ENCODE measurements around the gene ATXN1.
A peak's percentile ranks its signal among the peaks of the same experiment; 100 is the strongest.
"Not testable (repeated sequence)": the region's sequence is repeated elsewhere in the genome, so short reads cannot be mapped to it uniquely, and the experiment has no call there.

The ATXN1 gene

DNA sequence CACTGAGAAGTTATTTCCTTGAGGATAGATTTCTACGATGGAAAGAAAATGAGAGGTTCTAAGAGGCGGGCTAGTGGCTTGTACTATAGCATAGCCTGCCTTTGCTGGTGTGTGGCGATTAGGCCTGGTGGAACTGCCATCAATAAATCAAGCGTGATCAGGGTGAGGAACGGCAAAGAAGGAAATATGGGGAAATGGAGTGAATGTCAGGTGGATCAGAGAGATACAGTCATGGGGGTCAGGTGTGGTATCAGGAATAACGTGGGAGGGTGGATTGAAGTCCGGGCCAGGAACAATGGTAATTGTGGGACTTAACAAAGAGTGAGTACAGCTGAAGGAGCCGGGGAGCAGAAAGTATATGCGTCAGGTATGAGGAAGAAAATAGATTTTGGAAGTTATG lies 500.7 kb downstream of the ATXN1 start:
- H3K4ac ChIP-seq (ENCODE audit: low read depth in 1 of 2, low read length in 2 of 2), result not testable (repeated sequence)

DNA sequence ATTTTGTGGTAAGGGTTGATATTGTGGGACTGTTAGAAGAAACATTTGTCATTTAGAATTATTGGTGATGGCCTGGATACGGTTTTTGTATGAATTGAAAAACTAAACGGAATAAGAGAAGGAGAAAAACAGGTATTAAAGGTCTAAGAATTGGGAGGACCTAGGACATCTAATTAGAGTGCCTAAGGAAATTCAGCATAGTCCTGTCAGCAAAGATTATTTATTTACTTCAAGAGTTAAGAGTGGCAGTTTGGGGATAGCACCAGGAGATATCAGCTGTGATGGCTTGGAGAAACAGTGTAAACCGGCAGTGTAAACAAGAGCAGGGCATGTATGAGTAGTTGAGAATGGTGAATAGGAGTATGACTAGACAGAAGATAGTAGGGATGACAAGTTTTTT lies 501.7 kb downstream of the ATXN1 start:
- not testable (repeated sequence) for H2BK15ac ChIP-seq (ENCODE audit: low read depth, poor library complexity, severe bottlenecking); H2BK120ac ChIP-seq (ENCODE audit: low read depth, low read length); H3K36me3 ChIP-seq (ENCODE audit: control insufficient read depth in 1 of 2, insufficient read depth in 2 of 2, low read depth in 1 of 2, low read length in 2 of 2); H3K9ac ChIP-seq (ENCODE audit: low read length); H3K4me3 ChIP-seq (ENCODE audit: insufficient read depth in 1 of 2, low read depth in 1 of 2, low read length in 2 of 2); H3K79me1 ChIP-seq (replicated peaks; ENCODE audit: low read length, poor library complexity, severe bottlenecking); H3K4me2 ChIP-seq (ENCODE audit: low read length, poor library complexity, severe bottlenecking); H3K18ac ChIP-seq (ENCODE audit: low read depth in 1 of 2, low read length in 2 of 2); H4K8ac ChIP-seq (ENCODE audit: low read length); H3K27ac ChIP-seq (ENCODE audit: low read length, poor library complexity, severe bottlenecking); H2BK5ac ChIP-seq (ENCODE audit: low read depth, low read length, poor library complexity, severe bottlenecking); H3K14ac ChIP-seq (ENCODE audit: low read length in 2 of 2); DNase-seq; H3K27me3 ChIP-seq (ENCODE audit: control insufficient read depth in 1 of 2, insufficient read depth in 1 of 2, low read length in 2 of 2); H2AFZ ChIP-seq (ENCODE audit: low read depth, low read length); H3K23ac ChIP-seq (ENCODE audit: low read length in 2 of 2); H2AK5ac ChIP-seq (ENCODE audit: low read length, severe bottlenecking); H2BK12ac ChIP-seq (ENCODE audit: low read length in 2 of 2); H4K91ac ChIP-seq (ENCODE audit: low read length); H3K4me1 ChIP-seq (ENCODE audit: control insufficient read depth, insufficient read depth, low read depth, low read length); H3K4ac ChIP-seq (ENCODE audit: low read depth in 1 of 2, low read length in 2 of 2); H3K9me3 ChIP-seq (ENCODE audit: control insufficient read depth, low read length)
- WGBS, result no CpG with 5 or more reads among the region's 3 CpGs

More for the DNA sequence above, 500.7 kb downstream of the ATXN1 start:
- not testable (repeated sequence) for H2AFZ ChIP-seq (ENCODE audit: low read depth, low read length); H2BK5ac ChIP-seq (ENCODE audit: low read depth, low read length, poor library complexity, severe bottlenecking); H3K14ac ChIP-seq (ENCODE audit: low read length in 2 of 2); H2AK5ac ChIP-seq (ENCODE audit: low read length, severe bottlenecking); H4K8ac ChIP-seq (ENCODE audit: low read length); H3K23ac ChIP-seq (ENCODE audit: low read length in 2 of 2); H3K4me1 ChIP-seq (ENCODE audit: control insufficient read depth, insufficient read depth, low read depth, low read length); H3K36me3 ChIP-seq (ENCODE audit: control insufficient read depth in 1 of 2, insufficient read depth in 2 of 2, low read depth in 1 of 2, low read length in 2 of 2); H2BK15ac ChIP-seq (ENCODE audit: low read depth, poor library complexity, severe bottlenecking); H3K27ac ChIP-seq (ENCODE audit: low read length, poor library complexity, severe bottlenecking); H3K79me1 ChIP-seq (replicated peaks; ENCODE audit: low read length, poor library complexity, severe bottlenecking); H4K91ac ChIP-seq (ENCODE audit: low read length); H2BK120ac ChIP-seq (ENCODE audit: low read depth, low read length); H3K9me3 ChIP-seq (ENCODE audit: control insufficient read depth, low read length); H3K4me3 ChIP-seq (ENCODE audit: insufficient read depth in 1 of 2, low read depth in 1 of 2, low read length in 2 of 2); H3K4me2 ChIP-seq (ENCODE audit: low read length, poor library complexity, severe bottlenecking); H3K9ac ChIP-seq (ENCODE audit: low read length); H2BK12ac ChIP-seq (ENCODE audit: low read length in 2 of 2); H3K18ac ChIP-seq (ENCODE audit: low read depth in 1 of 2, low read length in 2 of 2); DNase-seq; H3K27me3 ChIP-seq (ENCODE audit: control insufficient read depth in 1 of 2, insufficient read depth in 1 of 2, low read length in 2 of 2)
- WGBS, result 90% methylated on average over 7 of the region's 9 CpGs

DNA sequence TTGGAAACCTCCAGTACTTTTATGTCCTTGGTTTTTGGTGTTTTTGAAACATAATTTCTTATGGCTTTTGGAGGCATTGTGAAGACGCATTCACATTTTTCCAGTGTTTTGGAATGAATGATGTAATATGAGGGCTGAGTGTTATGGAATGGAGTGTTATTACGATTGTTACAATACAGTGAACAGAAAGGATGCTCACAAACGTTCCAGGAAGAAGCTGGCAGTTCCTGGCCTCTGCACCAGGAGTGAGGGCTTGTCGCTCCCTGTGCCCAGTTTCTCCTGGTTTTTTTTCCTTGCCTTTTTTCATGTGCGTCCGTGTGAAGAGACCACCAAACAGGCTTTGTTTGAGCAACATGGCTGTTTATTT lies 502.6 kb downstream of the ATXN1 start:
- no peak overlapping the region for H3K27ac ChIP-seq (ENCODE audit: low read length, poor library complexity, severe bottlenecking)
- no peak overlapping the region for H4K91ac ChIP-seq (ENCODE audit: low read length)
- H3K4me3 ChIP-seq (ENCODE audit: insufficient read depth in 1 of 2, low read depth in 1 of 2, low read length in 2 of 2), result no peak overlapping the region
- no peak for DNase-seq
- H4K8ac ChIP-seq (ENCODE audit: low read length), result no peak overlapping the region
- H3K36me3 ChIP-seq (ENCODE audit: control insufficient read depth in 1 of 2, insufficient read depth in 2 of 2, low read depth in 1 of 2, low read length in 2 of 2), result peaks cover 0 to 8% of the 10 kb centered on the region in 2 experiments
- no peak overlapping the region for H2BK120ac ChIP-seq (ENCODE audit: low read depth, low read length)
- no peak overlapping the region for H3K18ac ChIP-seq (ENCODE audit: low read depth in 1 of 2, low read length in 2 of 2)
- H2BK12ac ChIP-seq (ENCODE audit: low read length in 2 of 2), result no peak overlapping the region
- peaks cover 4% of the 10 kb centered on the region for H3K9me3 ChIP-seq (ENCODE audit: control insufficient read depth, low read length)
- WGBS, result 89% methylated on average over 6 of the region's 6 CpGs
- H2BK5ac ChIP-seq (ENCODE audit: low read depth, low read length, poor library complexity, severe bottlenecking), result no peak overlapping the region
- H3K14ac ChIP-seq (ENCODE audit: low read length in 2 of 2), result no peak overlapping the region
- no peaks in the 10 kb centered on the region for H3K79me1 ChIP-seq (replicated peaks; ENCODE audit: low read length, poor library complexity, severe bottlenecking)
- no peak overlapping the region for H3K23ac ChIP-seq (ENCODE audit: low read length in 2 of 2)
- H3K4me2 ChIP-seq (ENCODE audit: low read length, poor library complexity, severe bottlenecking), result no peak overlapping the region
- no peak overlapping the region for H3K4ac ChIP-seq (ENCODE audit: low read depth in 1 of 2, low read length in 2 of 2)
- H2AK5ac ChIP-seq (ENCODE audit: low read length, severe bottlenecking), result no peak overlapping the region
- H3K9ac ChIP-seq (ENCODE audit: low read length), result no peak overlapping the region
- no peaks in the 10 kb centered on the region for H3K27me3 ChIP-seq (ENCODE audit: control insufficient read depth in 1 of 2, insufficient read depth in 1 of 2, low read length in 2 of 2)
- no peaks in the 10 kb centered on the region for H3K4me1 ChIP-seq (ENCODE audit: control insufficient read depth, insufficient read depth, low read depth, low read length)
- H2BK15ac ChIP-seq (ENCODE audit: low read depth, poor library complexity, severe bottlenecking), result no peak overlapping the region
- no peak overlapping the region for H2AFZ ChIP-seq (ENCODE audit: low read depth, low read length)

DNA sequence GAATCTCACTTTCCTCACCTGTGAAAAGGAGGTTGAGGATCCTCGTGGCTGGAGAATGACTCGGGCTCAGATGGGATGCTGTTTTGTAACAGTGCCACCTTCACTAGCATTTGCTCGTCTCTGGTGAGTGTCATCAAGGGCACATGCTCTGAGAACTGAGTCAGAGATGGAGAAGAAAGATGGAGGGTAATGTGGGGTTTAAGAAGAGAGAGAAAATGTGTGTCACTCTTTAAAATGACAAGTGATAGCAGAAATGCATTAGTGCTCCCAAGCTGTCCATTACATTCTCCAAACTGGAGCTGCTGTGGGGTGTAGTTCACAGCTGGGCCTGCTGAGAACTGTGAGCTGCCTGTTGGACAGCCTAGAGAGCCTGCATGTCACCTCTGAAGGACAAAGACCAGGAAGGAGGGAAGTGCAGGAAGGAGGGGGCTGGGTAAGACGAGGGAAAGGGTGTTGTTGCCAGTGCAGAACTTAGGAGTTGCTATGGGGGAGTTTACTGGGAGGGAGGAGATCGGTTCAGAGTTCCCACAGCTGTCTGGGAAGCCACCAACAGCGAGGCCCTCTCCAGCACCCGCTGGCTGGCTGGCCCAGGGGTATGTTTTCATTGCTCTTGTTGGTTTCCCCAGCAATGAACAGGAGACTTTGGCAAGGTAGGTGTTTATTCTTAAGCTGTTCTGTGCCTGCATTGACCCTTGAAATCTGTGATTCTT lies 503.1 kb downstream of the ATXN1 start:
- 47% methylated on average over 7 of the region's 7 CpGs for WGBS
- H3K23ac ChIP-seq (ENCODE audit: low read length in 2 of 2), result no peak overlapping the region
- peaks cover 0 to 8% of the 10 kb centered on the region in 2 experiments for H3K36me3 ChIP-seq (ENCODE audit: control insufficient read depth in 1 of 2, insufficient read depth in 2 of 2, low read depth in 1 of 2, low read length in 2 of 2)
- H2BK120ac ChIP-seq (ENCODE audit: low read depth, low read length), result no peak overlapping the region
- no peak for DNase-seq
- no peak overlapping the region for H3K9ac ChIP-seq (ENCODE audit: low read length)
- H2BK12ac ChIP-seq (ENCODE audit: low read length in 2 of 2), result no peak overlapping the region
- H3K9me3 ChIP-seq (ENCODE audit: control insufficient read depth, low read length), result peaks cover 4% of the 10 kb centered on the region
- no peak overlapping the region for H3K4me2 ChIP-seq (ENCODE audit: low read length, poor library complexity, severe bottlenecking)
- H2BK15ac ChIP-seq (ENCODE audit: low read depth, poor library complexity, severe bottlenecking), result no peak overlapping the region
- H4K8ac ChIP-seq (ENCODE audit: low read length), result peak overlapping the region; percentile 1
- no peak overlapping the region for H3K4ac ChIP-seq (ENCODE audit: low read depth in 1 of 2, low read length in 2 of 2)
- H2AK5ac ChIP-seq (ENCODE audit: low read length, severe bottlenecking), result no peak overlapping the region
- H3K27ac ChIP-seq (ENCODE audit: low read length, poor library complexity, severe bottlenecking), result no peak overlapping the region
- H3K79me1 ChIP-seq (replicated peaks; ENCODE audit: low read length, poor library complexity, severe bottlenecking), result no peaks in the 10 kb centered on the region
- H3K14ac ChIP-seq (ENCODE audit: low read length in 2 of 2), result no peak overlapping the region
- H3K4me1 ChIP-seq (ENCODE audit: control insufficient read depth, insufficient read depth, low read depth, low read length), result no peaks in the 10 kb centered on the region
- H3K4me3 ChIP-seq (ENCODE audit: insufficient read depth in 1 of 2, low read depth in 1 of 2, low read length in 2 of 2), result no peak overlapping the region
- no peaks in the 10 kb centered on the region for H3K27me3 ChIP-seq (ENCODE audit: control insufficient read depth in 1 of 2, insufficient read depth in 1 of 2, low read length in 2 of 2)
- no peak overlapping the region for H2BK5ac ChIP-seq (ENCODE audit: low read depth, low read length, poor library complexity, severe bottlenecking)
- H3K18ac ChIP-seq (ENCODE audit: low read depth in 1 of 2, low read length in 2 of 2), result no peak overlapping the region
- no peak overlapping the region for H2AFZ ChIP-seq (ENCODE audit: low read depth, low read length)
- no peak overlapping the region for H4K91ac ChIP-seq (ENCODE audit: low read length)
